ENCODE results near the gene SPTSSA. TPM values are rescaled to one million over a fixed set of nuclear protein-coding genes. Genes with fewer than 3 reads are reported as not detected.
A peak's percentile ranks its signal among the peaks of the same experiment; 100 is the strongest.
"Not testable (repeated sequence)": the region's sequence is repeated elsewhere in the genome, so short reads cannot be mapped to it uniquely, and the experiment has no call there.

SPTSSA gene
- total RNA-seq, 6 donors from 2014 or later, result 22.5 to 106 (median 42.1) TPM

DNA sequence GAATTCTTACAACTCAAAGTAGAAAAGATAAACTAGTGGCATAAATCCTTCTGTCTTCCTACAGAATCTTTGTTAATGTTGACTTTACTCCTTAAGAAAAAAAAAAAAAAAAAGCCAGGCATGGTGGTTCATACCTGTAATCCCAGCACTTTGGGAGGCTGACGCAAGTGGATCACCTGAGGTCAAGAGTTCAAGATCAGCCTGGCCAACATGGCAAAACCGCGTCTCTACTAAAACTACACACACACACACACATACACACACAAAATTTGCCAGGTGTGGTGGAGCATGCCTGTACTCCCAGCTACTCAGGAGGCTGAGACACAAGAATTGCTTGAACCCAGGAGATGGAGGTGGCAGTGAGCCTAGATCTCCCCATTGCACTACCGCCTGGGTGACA lies 17.7 kb upstream of the SPTSSA start:
- no peak for DNase-seq
- Histone ChIP-seq H3K9me3 (no peaks in the 10 kb centered on the region), H3K36me3 (no peaks in the 10 kb centered on the region), H3K27ac (no peak overlapping the region), H3K27me3 (no peaks in the 10 kb centered on the region), H3K4me3 (no peak overlapping the region), H3K4me1 (no peaks in the 10 kb centered on the region)
- 83 to 87% methylated on average over 4 of the region's 4 CpGs for WGBS, 2 donors
- TF ChIP-seq EP300 (IDR thresholded peaks at IDR 0.05) (no peak), POLR2AphosphoS5 (IDR thresholded peaks at IDR 0.05) (no peak), POLR2A (IDR thresholded peaks at IDR 0.05) (no peak)
- TF ChIP-seq, protein P1, sequence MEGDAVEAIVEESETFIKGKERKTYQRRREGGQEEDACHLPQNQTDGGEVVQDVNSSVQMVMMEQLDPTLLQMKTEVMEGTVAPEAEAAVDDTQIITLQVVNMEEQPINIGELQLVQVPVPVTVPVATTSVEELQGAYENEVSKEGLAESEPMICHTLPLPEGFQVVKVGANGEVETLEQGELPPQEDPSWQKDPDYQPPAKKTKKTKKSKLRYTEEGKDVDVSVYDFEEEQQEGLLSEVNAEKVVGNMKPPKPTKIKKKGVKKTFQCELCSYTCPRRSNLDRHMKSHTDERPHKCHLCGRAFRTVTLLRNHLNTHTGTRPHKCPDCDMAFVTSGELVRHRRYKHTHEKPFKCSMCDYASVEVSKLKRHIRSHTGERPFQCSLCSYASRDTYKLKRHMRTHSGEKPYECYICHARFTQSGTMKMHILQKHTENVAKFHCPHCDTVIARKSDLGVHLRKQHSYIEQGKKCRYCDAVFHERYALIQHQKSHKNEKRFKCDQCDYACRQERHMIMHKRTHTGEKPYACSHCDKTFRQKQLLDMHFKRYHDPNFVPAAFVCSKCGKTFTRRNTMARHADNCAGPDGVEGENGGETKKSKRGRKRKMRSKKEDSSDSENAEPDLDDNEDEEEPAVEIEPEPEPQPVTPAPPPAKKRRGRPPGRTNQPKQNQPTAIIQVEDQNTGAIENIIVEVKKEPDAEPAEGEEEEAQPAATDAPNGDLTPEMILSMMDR (IDR thresholded peaks at IDR 0.05), result no peak
- ATAC-seq (ENCODE audit: low FRiP score in 2 of 2), result no peak

DNA sequence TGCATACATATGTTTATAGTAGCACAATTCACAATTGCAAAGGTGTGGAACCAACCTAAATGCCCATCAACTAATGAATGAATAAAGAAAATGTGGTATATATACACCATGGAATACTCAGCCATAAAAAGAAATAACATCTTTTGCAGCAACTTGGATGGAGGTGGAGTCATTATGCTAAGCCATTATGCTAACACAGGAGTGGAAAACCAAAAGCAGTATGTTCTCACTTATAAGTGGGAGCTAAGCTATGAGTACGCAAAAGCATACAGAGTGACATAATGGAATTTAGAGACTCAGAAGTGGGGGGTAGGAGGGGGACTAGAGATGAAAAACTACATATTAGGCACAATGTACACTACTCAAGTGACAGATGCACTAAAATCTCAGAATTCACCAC lies 16.2 kb upstream of the SPTSSA start:
- 89 to 96% methylated on average over 1 of the region's 1 CpG for WGBS, 2 donors
- no peak overlapping the region for H3K27ac ChIP-seq
- ATAC-seq (ENCODE audit: low FRiP score in 2 of 2) (no peak), DNase-seq (no peak)
- H3K36me3 ChIP-seq, result no peaks in the 10 kb centered on the region
- no peaks in the 10 kb centered on the region for H3K27me3 ChIP-seq
- H3K9me3 ChIP-seq, result no peaks in the 10 kb centered on the region
- H3K4me1 ChIP-seq, result no peaks in the 10 kb centered on the region
- TF ChIP-seq POLR2A (IDR thresholded peaks at IDR 0.05) (no peak), POLR2AphosphoS5 (IDR thresholded peaks at IDR 0.05) (no peak), EP300 (IDR thresholded peaks at IDR 0.05) (no peak)
- TF ChIP-seq, protein P1 (IDR thresholded peaks at IDR 0.05), result no peak
- H3K4me3 ChIP-seq, result no peak overlapping the region

DNA sequence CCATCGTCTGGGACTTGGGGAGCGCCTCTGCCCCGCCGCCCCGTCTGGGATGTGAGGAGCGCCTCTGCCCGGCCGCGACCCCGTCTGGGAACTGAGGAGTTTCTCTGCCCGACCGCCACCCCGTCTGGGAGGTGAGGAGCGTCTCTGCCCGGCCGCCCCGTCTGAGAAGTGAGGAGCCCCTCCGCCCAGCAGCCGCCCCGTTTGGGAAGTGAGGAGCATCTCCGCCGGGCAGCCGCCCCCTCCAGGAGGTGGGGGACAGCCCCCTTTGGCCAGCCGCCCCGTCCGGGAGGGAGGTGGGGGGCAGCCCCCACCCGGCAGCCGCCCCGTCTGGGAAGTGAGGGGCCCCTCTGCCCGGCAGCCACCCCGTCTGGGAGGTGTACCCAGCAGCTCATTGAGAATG lies 14.0 kb upstream of the SPTSSA start:
- not testable (repeated sequence) for H3K36me3 ChIP-seq; H3K4me3 ChIP-seq; H3K9me3 ChIP-seq; H3K27me3 ChIP-seq; H3K4me1 ChIP-seq; H3K27ac ChIP-seq; ATAC-seq (ENCODE audit: low FRiP score in 2 of 2)
- peak in 1 of 2 donors; percentile 76 for DNase-seq
- WGBS, 2 donors, result 96 to 97% methylated on average over 5 to 13 of the region's 31 CpGs

DNA sequence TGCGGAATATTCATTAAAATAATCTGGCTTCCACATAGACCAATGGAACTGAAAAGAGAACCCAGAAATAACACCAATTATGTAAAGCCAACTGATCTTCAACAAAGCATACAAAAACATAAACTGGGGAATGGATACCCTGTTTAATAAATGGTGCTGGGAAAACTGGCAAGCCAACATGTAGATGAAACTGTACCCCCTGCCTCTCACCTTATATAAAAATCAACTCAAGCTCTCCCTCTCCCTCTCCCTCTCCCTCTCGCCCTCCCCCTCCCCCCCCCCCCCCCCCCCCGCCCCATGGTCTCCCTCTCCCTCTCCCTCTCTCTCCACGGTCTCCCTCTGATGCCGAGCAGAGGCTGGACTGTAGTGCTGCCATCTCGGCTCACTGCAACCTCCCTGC lies 13.1 kb upstream of the SPTSSA start:
- TF ChIP-seq POLR2AphosphoS5 (IDR thresholded peaks at IDR 0.05), result no peak
- no peak for TF ChIP-seq EP300 (IDR thresholded peaks at IDR 0.05)
- TF ChIP-seq POLR2A (IDR thresholded peaks at IDR 0.05), result no peak
- TF ChIP-seq, protein P1 (IDR thresholded peaks at IDR 0.05), result no peak
- no peaks in the 10 kb centered on the region for H3K4me1 ChIP-seq
- H3K27me3 ChIP-seq, result no peaks in the 10 kb centered on the region
- H3K27ac ChIP-seq, result no peak overlapping the region
- H3K9me3 ChIP-seq, result no peaks in the 10 kb centered on the region
- 86 to 94% methylated on average over 4 to 6 of the region's 6 CpGs for WGBS, 2 donors
- H3K4me3 ChIP-seq, result no peak overlapping the region
- DNase-seq (no peak), ATAC-seq (ENCODE audit: low FRiP score in 2 of 2) (no peak)
- no peaks in the 10 kb centered on the region for H3K36me3 ChIP-seq

DNA sequence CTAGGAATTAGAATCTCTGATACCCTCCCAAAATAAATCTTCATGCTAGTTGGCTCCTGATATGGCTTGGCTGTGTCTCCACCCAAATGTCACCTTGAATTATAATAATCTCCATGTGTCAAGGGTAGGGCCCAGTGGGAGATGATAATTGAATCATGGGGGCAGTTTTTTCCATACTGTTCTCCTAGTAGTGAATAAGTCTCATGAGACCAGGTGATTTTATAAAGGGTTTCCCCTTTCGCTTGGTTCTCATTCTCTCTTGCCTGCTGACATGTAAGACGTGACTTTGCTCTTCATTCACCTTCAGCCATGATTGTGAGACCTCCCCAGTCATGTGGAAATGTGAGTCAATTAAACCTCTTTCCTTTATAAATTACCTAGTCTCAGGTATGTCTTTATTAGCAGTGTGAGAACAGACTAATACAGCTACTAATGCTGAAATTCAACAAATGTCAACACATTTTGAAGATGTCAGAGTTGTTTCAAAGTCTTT lies 12.2 kb upstream of the SPTSSA start:
- Histone ChIP-seq H3K4me1 (no peaks in the 10 kb centered on the region), H3K36me3 (no peaks in the 10 kb centered on the region), H3K9me3 (no peaks in the 10 kb centered on the region), H3K27ac (no peak overlapping the region), H3K27me3 (no peaks in the 10 kb centered on the region), H3K4me3 (no peak overlapping the region)
- 94 to 97% methylated on average over 2 of the region's 2 CpGs for WGBS, 2 donors
- ATAC-seq (ENCODE audit: low FRiP score in 2 of 2) (no peak), DNase-seq (no peak)
- TF ChIP-seq EP300 (IDR thresholded peaks at IDR 0.05), result no peak
- TF ChIP-seq POLR2AphosphoS5 (IDR thresholded peaks at IDR 0.05), result no peak
- TF ChIP-seq, protein P1 (IDR thresholded peaks at IDR 0.05), result no peak
- no peak for TF ChIP-seq POLR2A (IDR thresholded peaks at IDR 0.05)
